T-helper 22 cell (primary cell): ENCODE data around the gene KRTAP9-1.
"Not testable (repeated sequence)": the region's sequence is repeated elsewhere in the genome, so short reads cannot be mapped to it uniquely, and the experiment has no call there.

Source experiments
- DNase-seq: peaks from one replicate; pipeline ENCODE4 v3.0.0-alpha.2; 2020; ENCODE audit warnings: low read depth

The KRTAP9-1 gene, protein sequence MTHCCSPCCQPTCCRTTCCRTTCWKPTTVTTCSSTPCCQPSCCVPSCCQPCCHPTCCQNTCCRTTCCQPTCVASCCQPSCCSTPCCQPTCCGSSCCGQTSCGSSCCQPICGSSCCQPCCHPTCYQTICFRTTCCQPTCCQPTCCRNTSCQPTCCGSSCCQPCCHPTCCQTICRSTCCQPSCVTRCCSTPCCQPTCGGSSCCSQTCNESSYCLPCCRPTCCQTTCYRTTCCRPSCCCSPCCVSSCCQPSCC

DNA sequence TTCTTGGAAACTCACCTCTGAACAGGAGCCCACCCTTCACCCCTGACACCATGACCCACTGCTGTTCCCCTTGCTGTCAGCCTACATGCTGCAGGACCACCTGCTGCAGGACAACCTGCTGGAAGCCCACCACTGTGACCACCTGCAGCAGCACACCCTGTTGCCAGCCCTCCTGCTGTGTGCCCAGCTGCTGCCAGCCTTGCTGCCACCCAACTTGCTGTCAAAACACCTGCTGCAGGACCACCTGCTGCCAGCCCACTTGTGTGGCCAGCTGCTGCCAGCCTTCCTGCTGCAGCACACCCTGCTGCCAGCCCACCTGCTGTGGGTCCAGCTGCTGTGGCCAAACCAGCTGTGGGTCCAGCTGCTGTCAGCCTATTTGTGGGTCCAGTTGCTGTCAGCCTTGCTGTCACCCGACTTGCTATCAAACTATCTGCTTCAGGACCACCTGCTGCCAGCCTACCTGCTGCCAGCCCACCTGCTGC lies at the start of gene KRTAP9-1:
TSS of gene KRTAP9-1 (plus strand) at position 51 of the 482 bp plus-strand sequence. CDS start at position 51, 0 bp downstream.
- DNase-seq, result not testable (repeated sequence)

DNA sequence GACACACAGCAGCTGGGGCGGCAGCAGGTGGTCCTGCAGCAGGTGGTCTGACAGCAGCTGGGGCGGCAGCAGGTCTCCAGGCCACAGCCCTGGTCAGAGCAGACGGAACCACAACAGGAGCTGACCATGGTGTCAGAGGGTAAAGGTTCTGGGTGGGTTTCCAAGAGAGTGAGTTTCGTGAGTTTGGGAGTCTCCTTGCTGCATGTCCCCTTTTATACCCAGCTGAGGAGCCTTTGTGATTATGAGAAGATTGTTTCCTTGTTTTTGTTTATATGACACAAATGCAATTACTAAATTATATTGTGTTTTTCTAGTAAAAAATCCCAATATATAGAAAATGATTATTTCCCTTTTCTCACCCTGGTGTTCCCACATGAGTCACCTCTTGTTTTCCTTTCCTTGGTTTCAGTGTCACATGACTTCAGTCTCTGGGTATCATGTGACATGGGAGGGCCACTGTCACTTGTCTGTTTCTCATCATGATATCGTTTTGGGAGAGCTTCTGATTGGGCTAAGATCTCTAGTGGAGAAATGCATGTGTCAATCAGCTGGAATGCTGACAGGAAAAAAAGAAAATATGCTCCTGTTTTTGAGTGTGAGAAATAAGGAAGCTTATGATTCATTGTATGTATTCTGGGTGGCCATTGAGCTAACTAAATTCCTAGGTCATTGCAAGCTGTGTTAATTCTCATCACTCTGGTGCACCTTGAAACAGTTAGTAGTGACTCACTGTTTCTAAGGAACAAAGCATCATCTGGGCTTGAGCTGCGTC lies 49.1 kb upstream of the KRTAP9-1 start, which contains the start of gene KRTAP4-6:
TSS of gene KRTAP4-6 (minus strand) at position 185 of the 772 bp plus-strand sequence. CDS start at position 128, 57 bp downstream.
- no peak for DNase-seq

DNA sequence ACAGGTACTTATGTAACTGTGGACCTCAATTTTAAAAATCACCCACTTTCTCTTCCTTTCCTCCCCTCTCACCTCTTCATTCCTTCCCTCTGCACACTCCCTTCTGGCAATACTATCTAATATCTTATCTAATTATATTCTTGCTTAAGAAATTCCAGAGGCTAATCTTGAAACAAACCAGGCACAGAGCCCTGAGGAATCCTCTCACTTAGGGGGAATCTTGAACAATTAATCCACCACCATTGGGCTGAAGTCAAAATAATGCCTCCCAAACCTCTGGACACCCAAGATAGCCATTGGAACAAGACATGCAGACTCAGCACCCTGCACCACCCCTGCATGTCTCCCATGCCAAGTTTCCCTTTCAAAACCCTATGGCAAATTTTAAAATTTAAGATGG lies 48.3 kb upstream of the KRTAP9-1 start:
- DNase-seq, result no peak

DNA sequence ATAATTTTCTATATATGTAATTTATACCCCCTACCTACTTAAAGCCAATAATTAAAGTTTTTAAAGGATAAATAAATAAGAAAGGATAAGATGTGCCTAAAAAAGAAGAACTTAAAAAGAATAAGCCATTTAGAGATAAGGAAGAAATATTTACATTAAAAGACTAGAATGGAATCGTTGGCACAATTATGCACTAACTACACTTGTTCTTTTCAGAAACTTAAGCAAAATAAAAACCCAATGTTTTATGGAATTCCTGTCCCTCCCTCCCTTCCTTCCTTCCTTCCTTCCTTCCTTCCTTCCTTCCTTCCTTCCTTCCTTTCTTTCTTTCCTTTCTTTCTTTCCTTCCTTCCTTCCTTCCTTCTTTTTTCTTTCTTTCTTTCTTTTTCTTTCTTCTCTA lies 44.8 kb upstream of the KRTAP9-1 start:
- no peak for DNase-seq

DNA sequence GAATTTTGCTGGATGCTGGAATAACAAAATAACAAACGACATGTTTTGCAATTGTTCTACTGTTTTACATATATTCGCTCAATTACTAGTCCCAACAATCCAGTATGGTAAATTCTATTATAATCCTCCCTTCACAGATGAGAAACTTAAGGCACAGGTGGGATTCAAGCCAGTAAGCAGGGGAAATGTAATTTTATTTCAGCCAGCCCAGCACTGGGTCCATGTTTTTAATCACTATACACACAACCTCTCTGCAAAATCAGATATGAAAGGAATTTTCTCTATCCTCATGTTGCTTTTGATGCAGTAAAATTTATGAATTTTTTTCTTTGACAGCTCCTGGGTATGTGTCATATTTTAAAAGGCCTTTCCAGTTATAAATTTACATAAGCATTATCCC lies 44.4 kb upstream of the KRTAP9-1 start:
- no peak for DNase-seq

DNA sequence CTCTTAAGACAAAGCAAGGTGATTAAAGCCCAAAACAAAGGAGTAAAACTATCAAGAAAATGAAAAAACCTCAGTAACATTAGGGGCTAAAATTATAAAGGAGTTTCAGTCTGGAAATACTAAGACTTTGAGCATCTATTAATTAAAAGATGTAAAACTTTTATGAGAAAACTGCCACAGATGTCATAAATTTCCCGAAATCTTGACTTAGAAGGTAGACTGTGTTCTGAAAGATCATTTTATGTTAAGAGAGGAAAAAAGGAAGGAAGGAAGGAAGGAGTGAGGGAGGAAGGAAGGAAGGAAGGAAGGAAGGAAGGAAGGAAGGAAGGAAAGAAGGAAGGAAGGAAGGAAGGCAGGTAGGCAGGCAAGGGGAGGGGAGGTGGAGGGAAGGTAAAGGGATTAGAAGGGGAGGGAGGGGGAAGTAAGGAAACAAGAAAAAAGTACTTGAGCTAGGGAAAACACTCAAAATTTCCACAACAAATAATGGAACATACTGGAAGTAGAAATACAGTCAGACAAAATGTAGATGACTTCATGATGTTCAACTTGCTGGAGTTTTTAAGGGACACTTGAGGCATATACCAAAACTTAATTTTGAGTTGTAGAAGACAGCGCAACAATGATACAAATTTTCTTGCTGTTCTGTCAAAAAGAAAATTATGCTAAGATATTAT lies 42.0 kb upstream of the KRTAP9-1 start:
- no peak for DNase-seq

DNA sequence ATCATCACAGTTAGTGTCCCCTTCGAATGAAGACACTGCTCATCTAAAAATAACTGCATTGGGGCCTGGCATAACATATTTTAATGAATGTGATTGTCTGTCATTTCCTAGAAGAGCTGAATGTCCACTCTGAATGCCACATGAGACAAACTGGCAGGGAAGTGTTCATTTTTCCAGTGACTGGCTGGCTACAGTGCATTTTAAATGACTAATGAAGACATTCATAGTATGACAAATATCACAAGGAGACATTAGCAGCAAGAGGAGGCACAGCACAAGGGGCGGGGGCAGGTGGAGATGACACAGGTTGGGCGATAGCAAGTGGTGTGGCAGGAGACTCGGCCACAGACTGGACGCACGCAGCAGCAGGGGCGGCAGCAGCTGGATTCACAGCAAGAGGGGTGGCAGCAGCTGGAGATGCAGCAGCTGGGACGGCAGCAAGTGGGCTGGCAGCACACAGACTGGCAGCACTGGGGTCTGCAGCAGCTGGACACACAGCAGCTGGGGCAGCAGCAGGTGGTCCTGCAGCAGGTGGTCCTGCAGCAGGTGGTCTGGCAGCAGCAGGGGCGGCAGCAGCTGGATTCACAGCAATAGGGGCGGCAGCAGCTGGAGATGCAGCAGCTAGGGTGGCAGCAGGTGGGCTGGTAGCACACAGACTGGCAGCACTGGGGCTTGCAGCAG lies 40.6 kb upstream of the KRTAP9-1 start:
- not testable (repeated sequence) for DNase-seq

DNA sequence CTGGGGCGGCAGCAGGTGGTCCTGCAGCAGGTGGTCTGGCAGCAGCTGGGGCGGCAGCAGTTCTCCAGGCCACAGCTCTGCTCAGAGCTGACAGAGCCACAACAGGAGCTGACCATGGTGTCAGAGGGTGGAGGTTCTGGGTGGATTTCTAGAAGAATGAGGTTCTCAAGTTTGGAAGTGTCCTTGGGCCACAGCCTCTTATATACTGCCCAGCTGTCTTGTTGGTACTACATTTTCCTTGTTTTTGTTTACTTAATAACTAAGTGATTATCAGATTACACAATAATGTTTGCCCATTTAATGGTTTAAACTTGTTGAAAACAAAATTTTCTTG lies 40.1 kb upstream of the KRTAP9-1 start, which contains the start of gene KRTAP4-5:
TSS of gene KRTAP4-5 (minus strand) at position 174 of the 334 bp plus-strand sequence. CDS start at position 116, 58 bp downstream.
- DNase-seq, result no peak

DNA sequence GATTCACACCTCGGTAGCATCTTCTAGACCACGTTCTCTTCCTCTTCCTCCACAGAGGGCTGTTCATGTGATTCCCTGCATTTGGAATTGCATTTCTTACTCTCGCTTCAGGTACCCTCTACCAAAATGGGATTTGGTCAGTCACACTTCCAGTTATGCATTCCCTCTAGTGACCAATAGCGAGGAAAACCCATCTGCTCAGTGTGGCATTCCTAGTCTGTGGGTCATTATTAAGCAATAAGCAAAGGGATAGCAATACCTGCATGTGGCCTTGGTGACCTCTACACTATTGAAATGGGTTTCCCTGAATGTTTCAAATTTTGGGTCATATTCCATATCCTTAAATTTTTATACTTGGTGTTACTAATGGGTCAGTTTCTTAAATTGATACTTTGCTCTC lies 39.7 kb upstream of the KRTAP9-1 start:
- no peak for DNase-seq

DNA sequence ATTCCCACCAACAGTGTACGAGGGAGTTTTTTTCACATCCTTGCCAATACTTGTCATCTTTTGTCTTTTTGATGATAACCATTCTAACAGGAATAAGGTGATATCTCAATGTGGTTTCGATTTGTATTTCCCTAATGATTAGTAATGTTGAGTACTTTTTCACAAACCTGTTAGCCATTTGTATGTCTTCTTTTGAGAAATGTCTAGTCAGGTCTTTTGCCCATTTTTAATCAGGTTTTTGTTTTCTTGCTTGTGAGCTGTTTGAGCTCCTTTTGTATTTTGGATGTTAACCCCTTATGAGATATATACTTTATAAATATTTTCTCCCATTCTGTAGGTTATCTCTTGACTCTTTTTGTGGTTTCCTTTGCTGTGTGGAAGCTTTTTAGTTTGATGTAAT lies 38.2 kb upstream of the KRTAP9-1 start:
- no peak for DNase-seq

DNA sequence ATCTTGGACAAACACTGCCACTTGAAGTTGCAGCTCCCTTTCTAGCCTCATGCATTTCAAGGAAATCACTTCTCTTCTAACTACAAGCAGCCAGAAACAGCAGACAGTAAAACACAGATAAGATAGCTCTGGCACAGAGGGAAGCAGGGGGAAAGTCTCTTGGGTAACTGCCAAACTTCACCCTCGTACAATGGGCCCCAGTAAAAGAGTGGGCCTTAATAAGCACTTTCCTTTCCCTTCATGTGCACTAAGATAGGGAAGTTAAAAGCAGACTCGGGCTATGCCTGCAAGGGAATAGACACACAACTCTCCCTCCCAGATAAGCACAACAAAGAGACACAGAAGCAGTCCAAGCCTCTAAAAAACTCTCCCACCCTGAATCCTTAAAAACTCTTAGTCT lies 35.8 kb upstream of the KRTAP9-1 start:
- DNase-seq, result no peak

DNA sequence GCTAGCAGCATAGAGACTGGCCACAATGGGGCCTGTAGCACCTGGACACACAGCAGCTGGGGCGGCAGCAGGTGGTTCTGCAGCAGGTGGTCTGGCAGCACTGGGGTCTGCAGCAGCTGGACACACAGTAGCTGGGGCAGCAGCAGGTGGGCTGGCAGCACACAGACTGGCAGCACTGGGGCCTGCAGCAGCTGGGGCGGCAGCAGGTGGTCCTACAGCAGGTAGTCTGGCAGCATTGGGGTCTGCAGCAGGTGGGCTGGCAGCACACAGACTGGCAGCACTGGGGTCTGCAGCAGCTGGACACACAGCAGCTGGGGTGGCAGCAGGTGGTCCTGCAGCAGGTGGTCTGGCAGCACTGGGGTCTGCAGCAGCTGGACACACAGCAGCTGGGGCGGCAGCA lies 29.5 kb upstream of the KRTAP9-1 start:
- DNase-seq, result not testable (repeated sequence)

DNA sequence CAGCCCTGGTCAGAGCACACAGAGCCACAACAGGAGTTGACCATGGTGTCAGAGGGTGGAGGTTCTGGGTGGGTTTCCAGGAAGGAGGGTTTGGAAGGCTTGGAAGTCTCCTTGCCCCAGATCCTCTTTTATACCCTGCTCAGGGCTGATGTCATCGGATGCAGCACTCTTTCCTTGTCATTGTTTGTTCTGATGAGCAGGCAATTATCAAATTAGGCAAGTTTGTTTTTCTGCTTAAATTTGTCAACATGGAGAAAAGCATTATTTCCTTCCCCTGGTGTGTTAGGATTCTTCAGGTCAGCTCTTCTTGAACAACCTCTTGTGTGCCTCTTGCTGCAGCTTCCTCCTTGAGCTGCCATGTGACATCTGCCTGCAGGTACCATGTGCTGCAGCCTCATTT lies 29.0 kb upstream of the KRTAP9-1 start, which contains the start of gene KRTAP4-4:
TSS of gene KRTAP4-4 (minus strand) at position 101 of the 400 bp plus-strand sequence. CDS start at position 44, 57 bp downstream.
- DNase-seq, result no peak

DNA sequence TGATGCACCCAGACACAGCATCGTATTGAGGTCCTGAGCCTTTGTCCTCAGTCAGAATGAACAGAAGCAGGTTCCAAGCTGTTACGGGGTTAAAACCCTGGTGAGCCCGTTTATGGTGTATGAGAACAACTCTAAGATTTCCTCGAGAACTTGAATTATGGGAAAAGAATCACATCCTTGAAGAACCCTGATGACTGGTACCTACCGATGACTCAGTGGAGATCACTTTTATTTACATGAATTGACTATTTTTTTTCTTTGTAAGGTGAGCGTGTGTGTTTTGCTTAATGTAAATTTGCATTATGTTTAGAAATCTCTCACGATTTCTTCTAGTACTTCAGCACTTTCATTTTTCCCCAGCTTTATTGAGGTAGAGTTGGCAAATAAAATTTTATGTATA lies 25.9 kb upstream of the KRTAP9-1 start:
- no peak for DNase-seq

DNA sequence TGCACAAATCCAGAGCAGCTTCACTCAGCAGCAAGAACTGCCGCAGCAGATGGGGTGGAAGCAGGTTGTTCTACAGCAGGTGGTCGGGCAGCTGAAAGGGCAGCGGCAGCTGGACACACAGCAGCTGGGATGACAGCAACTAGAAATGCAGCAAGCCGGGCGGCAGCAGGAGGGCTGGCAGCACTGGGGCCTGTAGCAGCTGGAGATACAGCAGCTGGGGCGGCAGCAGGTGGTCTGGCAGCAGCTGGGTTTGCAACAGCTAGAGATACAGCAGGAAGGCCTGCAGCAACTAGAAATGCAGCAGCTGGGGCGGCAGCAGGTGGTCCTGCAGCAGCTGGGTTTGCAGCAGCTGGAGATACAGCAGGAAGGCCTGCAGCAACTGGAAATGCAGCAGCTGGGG lies 22.1 kb upstream of the KRTAP9-1 start:
- DNase-seq, result no peak

DNA sequence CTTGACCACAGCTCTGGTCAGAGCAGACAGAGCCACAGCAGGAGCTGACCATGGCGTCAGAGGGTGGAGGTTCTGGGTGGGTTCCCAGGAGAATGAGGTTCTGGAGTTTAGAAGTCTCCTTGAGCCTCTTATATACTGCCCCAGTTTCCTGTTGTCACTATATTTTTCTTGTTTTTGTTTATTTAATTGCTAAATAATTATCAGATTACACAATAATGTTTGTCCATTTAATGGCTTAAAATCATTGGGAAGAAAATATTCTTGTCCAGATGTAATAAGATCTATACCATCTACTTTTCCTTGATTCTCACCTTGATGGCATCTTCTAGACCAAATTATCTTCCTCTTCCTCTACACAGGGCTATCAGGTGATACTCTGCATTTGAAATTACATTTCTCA lies 21.6 kb upstream of the KRTAP9-1 start, which contains the start of gene KRTAP4-3:
TSS of gene KRTAP4-3 (minus strand) at position 101 of the 400 bp plus-strand sequence. CDS start at position 52, 49 bp downstream.
- no peak for DNase-seq

DNA sequence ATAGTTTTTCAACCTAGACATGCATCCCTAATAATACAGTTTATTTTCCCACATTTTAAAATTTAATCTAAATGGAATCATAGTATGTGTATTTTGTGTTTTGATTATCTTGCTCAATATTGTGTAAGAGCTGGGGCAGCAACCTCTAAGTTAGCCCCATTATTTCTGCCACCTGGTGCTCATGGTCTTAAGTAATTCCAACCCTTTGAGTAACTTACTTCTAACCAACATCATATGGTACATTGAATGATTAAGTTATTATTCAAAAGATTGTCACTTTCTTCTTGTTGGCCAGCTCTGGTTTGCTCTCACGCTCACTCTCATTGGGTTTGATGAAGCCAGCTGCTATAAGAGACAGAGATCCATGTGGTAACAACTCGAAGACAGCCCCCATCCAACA lies 17.8 kb upstream of the KRTAP9-1 start:
- no peak for DNase-seq

DNA sequence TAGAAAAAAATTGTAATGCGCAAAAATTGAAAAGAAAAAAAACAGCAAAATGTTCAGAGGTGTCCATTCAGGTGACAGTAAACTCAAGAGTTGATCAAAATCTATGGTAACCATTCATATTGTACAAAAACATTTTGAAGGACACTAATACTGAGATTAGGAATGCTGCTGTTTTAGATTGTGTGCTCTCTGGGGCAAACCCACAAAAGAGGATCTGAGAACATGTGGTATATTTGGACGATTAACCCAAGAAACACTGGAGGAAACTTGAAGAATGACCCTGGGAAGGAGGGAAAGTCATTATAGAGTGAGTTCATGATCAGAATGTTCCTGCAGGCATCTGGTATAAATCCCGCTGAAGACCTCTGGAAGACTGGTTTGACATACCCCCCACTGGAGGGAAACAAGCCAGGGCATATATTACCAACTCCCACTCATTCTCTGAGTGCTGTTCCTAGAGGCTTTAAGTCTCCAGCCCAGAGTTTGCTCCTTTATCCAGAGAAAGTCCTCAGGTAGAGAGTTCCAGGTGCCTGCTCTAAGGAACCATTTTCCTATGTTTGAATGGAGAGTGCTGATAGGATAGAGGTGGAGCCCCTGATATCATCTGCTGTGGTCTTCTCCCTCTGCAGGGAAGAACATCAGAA lies 12.8 kb upstream of the KRTAP9-1 start:
- DNase-seq, result no peak

DNA sequence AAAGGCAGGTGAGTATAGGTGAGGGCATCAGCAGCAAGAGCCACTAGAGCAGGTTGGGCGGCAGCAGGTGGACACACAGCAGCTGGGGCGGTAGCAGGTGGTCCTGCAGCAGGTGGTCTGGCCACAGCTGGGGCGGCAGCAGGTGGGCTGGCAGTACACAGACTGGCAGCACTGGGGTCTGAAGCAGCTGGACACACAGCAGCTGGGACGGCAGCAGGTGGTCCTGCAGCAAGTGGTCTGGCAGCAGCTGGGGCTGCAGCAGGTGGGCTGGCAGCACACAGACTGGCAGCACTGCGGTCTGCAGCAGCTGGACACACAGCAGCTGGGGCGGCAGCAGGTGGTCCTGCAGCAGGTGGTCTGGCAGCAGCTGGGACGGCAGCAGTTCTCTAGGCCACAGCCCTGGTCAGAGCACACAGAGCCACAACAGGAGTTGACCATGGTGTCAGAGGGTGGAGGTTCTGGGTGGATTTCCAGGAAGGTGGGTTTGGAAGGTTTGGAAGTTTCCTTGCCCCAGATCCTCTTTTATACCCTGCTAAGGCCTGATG lies 11.9 kb upstream of the KRTAP9-1 start, which contains the start of gene KRTAP4-2:
TSS of gene KRTAP4-2 (minus strand) at position 495 of the 545 bp plus-strand sequence. CDS start at position 438, 57 bp downstream.
- no peak for DNase-seq

DNA sequence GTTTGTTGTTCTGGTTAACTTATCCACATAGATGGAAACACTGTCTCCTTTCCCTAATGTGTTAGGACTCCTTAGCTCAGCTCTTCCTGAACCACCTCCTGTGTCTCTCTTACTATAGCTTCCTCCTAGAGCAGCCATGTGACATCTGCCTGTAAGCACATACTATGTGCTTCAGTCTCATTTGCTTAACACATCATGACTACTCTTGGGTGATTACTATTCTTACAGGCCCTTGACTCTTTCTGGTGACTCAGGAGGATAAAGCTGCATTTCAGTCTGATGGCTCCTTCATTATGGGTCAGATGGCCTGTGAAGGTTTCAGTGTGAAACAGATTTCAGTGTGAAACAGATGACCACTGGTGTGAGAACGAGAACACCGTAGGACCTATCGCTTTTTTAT lies 11.3 kb upstream of the KRTAP9-1 start:
- no peak for DNase-seq
